Measurements from ENCODE around the gene PDE4D.
"Not testable (repeated sequence)": the region's sequence is repeated elsewhere in the genome, so short reads cannot be mapped to it uniquely, and the experiment has no call there.

PDE4D gene

DNA sequence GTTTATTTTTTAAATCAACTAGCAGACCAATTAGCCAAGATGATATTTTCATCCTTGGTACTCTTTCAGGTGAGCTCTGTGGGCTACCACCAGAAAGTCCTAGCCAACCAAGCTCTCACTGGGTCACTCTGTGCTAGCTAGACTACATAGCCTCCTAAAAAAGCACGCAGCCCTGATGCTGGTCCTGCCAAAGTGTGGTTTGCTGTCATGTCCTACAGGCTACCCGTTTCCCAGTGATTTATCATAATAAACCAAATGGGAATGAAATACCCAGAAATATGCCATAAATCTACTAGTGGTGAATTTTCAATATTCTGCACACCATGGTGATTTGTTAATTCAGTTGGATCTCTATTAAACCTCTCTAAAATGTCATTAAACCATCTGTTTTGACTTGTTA is 829.2 kb downstream of the PDE4D start:
- no peak for DNase-seq (ENCODE audit: low read depth in 2 of 2, low spot score in 1 of 2)

GRCh38 chr5:59062986-59063683 is 830.4 kb downstream of the PDE4D start:
- no peak for DNase-seq (ENCODE audit: low read depth in 2 of 2, low spot score in 1 of 2)

GRCh38 chr5:59061377-59061776 is 832.1 kb downstream of the PDE4D start:
- no peak for DNase-seq (ENCODE audit: low read depth in 2 of 2, low spot score in 1 of 2)

DNA sequence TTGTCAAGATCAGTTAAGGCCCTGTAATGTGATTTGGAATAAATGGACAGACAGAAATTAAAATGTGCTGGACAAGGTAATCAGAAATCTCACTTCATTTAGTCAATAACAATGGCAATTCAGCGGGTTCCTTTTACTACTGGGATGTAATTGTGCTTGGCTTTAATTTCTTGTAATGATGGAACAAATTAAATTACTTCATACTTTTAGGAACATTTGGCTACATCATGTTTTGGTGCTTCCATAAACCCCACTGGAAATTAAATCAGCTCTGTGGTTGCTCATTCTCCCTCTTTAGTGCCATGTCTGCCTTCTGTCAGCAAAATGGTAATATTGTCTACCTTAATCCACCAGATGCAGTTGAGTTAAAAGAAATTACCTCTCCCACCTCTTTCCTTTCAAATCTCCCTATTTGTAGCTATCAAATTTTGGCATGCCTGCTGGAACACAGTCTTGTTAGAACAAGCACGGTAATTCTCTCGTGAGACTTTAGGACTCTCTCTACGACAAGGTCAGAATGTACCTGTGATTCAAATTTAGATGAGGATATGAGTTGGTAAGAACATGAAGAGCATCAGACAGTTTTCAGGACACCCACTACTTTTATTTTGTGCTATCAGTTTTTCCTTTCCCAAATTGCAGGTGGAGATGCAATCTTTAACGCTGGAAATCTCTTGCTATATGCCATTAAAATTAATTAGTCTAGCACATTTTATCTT is 834.4 kb downstream of the PDE4D start:
- DNase-seq (ENCODE audit: low read depth in 2 of 2, low spot score in 1 of 2) = no peak

- no peak for DNase-seq (ENCODE audit: low read depth in 2 of 2, low spot score in 1 of 2)
Observed at GRCh38 chr5:59058237-59058636, 835.3 kb downstream of the PDE4D start.

- not testable (repeated sequence) for DNase-seq (ENCODE audit: low read depth in 2 of 2, low spot score in 1 of 2)
Observed at GRCh38 chr5:59056599-59056998, 836.9 kb downstream of the PDE4D start.

- no peak for DNase-seq (ENCODE audit: low read depth in 2 of 2, low spot score in 1 of 2)
Observed at GRCh38 chr5:59055745-59056448, 837.6 kb downstream of the PDE4D start.

- no peak for DNase-seq (ENCODE audit: low read depth in 2 of 2, low spot score in 1 of 2)
Observed at GRCh38 chr5:59054963-59055528, 838.5 kb downstream of the PDE4D start.

DNA sequence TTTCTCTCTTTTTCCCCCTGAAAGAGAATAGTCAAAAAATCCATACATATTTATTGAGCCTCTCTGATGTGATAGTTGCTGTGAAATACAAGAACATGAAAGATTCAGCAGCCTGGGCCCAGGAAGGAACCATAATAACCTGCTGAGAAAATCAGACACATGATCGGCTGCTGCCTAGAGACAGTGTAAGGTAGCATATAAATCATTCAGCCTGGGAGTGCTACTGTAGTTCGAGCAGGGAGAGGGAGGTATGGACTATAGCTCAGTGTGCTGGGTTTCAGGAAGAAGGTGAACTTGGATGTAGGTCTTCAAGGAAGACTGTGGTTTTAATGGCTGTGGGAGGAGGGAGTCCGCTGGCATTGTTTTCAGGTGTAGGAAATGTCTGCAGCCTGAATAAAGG is 841.6 kb downstream of the PDE4D start:
- no peak for DNase-seq (ENCODE audit: low read depth in 2 of 2, low spot score in 1 of 2)

- DNase-seq (ENCODE audit: low read depth in 2 of 2, low spot score in 1 of 2) = no peak
Observed at GRCh38 chr5:59049095-59049494, 844.4 kb downstream of the PDE4D start.

- no peak for DNase-seq (ENCODE audit: low read depth in 2 of 2, low spot score in 1 of 2)
Observed at GRCh38 chr5:59042201-59043055, 851.1 kb downstream of the PDE4D start.

DNA sequence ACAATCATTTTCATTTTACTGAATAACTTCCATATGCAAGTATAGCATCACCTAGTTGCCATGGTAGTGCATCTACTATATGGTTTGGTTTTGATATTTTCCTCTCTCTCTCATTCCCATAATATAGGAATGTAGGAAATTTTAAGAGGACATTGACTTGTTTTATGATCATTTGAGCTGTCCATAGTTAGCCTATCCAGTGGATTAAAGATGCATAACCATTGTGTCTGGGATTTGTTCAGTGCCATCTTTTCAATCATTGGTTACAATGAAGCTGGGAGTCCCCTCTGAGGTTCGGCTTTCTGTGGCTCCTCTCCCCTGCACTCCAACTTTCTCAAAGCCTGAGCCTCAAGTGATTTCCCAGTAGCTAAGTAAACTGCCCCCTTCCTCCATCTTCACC is 852.2 kb downstream of the PDE4D start:
- DNase-seq (ENCODE audit: low read depth in 2 of 2, low spot score in 1 of 2) = no peak

GRCh38 chr5:59040804-59041201 is 852.7 kb downstream of the PDE4D start:
- no peak for DNase-seq (ENCODE audit: low read depth in 2 of 2, low spot score in 1 of 2)

DNA sequence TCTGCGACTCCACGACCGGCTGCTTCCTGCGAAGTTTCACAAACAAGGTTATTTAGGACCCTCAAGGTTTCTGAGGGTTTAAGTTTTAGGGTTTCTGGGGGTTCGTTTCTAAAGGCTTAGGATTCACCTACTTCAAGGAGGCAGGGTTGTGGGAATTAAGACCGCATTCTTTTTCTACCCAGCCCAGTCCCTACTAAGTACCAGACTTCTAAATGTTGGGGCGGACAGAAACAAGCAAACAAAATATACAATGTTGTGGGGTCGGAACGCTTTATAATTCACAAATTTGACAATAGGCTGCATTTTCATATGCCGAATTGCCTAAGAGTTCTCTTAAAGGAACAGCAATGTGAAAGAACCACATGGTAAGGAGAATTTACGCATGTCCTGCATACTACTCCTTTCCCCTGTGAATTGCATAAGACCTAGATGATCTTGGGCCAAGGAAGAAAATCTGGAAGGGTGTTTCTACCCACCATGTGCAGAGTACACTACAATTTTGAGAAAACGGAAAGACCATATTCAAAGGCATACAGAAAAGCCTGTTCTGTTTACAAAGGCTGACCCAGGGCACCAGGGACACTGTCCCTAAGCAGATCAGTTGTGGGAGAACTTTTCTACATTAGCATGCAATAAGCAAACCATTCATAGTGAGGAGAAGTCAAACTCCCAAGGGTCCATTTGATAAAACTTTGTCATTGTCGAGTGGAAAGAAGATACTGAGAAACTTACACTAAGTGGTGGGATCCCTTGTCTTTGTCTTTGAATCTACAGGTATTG is 853.3 kb downstream of the PDE4D start:
- DNase-seq (ENCODE audit: low read depth in 2 of 2, low spot score in 1 of 2) = no peak

DNA sequence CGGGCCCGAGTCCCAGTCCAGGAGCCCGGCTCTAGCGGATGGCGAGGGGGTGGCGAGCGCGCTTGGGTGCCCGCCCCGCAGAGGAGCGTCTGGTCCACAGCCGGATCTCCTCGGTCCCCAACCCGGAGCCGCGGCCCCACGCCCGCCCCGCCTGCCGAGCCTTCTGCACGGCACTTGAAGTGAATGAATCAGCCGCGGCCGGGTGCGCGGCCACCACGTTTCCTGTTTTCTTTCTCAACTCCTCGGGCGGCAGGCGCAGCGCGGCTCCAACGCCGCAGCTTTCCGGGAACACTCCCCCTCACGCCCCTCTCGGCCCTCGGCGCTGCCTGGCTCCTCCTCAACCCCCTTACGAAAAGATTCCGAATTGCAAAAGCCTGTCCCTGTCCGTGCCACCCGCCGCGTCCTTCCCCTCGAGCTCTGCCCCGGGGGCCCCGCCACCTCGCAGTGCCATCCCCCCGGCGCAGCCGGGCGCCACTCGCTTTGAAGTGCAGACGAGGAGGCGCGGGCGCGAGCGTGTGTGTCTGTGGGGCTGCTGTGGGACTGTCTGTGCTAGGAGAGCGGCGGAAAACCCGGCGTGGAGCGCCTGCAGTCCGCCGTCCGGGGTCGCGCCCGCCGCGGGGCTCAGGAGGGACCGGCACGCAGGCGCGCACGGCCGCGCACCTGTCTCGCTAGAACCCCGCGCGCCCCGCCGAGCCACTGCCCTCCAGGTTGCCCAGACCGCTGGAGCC is 854.1 kb downstream of the PDE4D start:
- peak; percentile 60 to 80 for DNase-seq (ENCODE audit: low read depth in 2 of 2, low spot score in 1 of 2)

DNA sequence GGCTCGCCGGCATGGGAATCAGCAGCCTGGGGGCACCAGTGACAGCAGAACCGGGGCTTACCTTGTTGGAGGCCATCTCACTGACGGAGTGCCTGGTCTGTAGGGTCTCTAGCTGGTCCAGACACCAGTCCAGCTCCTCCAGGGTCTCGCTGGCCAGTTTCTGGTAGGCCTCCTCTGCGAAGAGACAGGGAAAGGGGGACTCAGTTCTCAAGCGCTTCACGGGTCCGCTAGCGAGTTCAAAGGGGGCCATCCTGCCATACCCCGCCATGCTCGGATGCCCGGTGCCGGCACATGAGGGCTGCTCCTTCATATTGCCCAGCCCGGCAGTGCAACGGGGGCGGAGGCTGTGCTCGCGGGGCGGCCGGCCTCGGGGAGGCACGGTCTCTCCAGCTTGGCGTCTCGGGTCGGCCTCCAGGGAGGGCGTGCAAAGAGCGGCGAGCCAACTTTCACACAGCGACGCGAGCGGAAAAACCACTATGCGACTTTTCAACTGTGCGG is 854.7 kb downstream of the PDE4D start:
- DNase-seq (ENCODE audit: low read depth in 2 of 2, low spot score in 1 of 2) = peak in 1 of 2 donors; percentile 6

DNA sequence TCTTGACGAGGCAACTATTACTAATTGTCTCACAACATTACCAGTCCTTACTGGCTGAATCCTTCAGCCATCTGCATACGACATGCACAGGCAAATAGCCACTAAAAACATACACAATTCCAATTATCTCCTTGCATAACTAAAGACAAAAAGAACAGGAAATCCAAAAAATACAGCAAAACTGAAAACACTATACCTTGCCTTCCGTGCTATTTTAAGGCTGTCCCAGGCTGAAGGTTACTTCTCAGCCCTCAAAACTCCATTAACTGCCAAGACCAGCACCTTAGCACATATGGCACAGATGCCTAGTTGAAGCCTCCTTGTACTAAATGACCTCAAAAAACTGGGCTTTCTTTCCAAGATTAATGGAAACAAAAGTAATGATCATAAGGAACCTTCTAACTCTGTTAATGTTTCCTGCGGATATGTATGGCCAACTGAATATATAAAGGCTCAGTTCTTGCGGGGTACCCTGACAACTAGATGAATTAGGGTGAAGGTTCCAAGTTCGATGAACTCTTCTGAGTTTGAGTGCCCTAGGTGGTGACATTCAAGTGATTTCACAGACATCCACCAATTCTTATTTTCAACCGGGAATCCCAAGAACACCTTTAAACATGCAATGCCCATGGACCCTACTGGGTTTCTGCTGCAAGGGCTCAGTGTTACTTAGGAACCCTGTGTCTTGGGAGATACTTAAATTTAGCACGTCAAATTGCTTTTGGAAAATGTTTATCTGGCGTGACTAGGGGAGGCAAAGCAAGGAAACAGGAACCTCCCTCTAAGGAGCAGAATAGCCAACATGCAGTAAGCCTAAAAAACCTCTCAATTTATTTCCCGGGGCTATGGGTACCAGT is 855.4 kb downstream of the PDE4D start:
- DNase-seq (ENCODE audit: low read depth in 2 of 2, low spot score in 1 of 2) = no peak

DNA sequence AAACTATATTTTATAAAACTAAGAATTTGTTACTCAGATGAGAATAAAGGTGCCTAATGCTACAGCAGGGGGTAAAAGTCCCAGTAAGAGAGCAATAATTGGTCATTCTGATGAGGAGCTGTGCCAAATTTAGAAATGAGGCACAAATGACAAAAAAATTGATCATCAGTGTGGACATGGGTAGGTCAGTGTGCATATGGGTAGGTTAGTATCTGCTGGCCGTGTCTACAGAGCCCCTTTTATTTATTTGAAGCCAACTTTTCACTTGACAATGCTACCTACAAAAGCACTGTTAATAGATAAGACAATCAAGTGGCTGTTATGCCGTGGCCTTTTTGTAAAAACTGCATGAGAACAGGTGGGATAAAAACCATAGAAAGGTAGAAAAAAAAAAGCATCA is 856.1 kb downstream of the PDE4D start:
- no peak for DNase-seq (ENCODE audit: low read depth in 2 of 2, low spot score in 1 of 2)

All from stimulated activated CD8-positive, alpha-beta memory T cell treated with anti-CD3 and anti-CD28 coated beads, Interleukin-4, amount 100 ng/mL, for 4 hours (primary cell).